B cell (primary cell): ENCODE data around the gene TSPAN15. TPM values are rescaled to one million over a fixed set of nuclear protein-coding genes. Genes with fewer than 3 reads are reported as not detected.

Experiments used
- ATAC-seq: fragments of 200-7000 bp; cut with Tn5 transposase; one replicate; pipeline ENCODE4 v1.10.0; 2021; ENCODE audit warnings: low read depth, mild to moderate bottlenecking, moderate number of reproducible peaks, moderate library complexity
- CTCF ChIA-PET: fragments of 350-600 bp; sonication (Branson Sonifier 250); formaldehyde crosslinking; loops from one replicate; lab custom pipeline; 2021; ENCODE audit warnings: antibody characterized with exemption, inconsistent platforms; lab: Charles Lee
- POLR2A ChIA-PET: fragments of 350-600 bp; sonication (Branson Sonifier 250); formaldehyde crosslinking; loops from one replicate; lab custom pipeline; 2021; ENCODE audit warnings: antibody characterized with exemption; lab: Charles Lee
- DNase-seq: peaks from one replicate; pipeline ENCODE4 v3.0.0; 2013
- H2AFZ ChIP-seq: 2 replicates; pipeline ENCODE4 v1.6.1; 2012; ENCODE audit warnings: mild to moderate bottlenecking, low read depth, low read length; ENCODE audit not compliant: insufficient read depth, poor library complexity, severe bottlenecking
- H3K27ac ChIP-seq, 2 donors: 1 replicate in 1 of 2; 2 replicates in 1 of 2; pipeline ENCODE4 v1.5.1; 2012 to 2013; ENCODE audit warnings: low read length in 2 of 2, mild to moderate bottlenecking in 2 of 2, moderate library complexity in 1 of 2
- H3K27me3 ChIP-seq, 4 experiments: fragments of 200-600 bp in 1 of 4; sonication (generic) in 1 of 4; replicated peaks in 1 of 4; 1 replicate in 2 of 4; 2 replicates in 2 of 4; pipeline versions ENCODE4 v1.6.1 to v1.7.0; 2013 to 2016; ENCODE audit warnings: low read length in 3 of 4, mild to moderate bottlenecking in 2 of 4, mixed read lengths in 1 of 4, moderate library complexity in 1 of 4; ENCODE audit not compliant: insufficient read depth in 4 of 4, control insufficient read depth in 3 of 4; ENCODE audit errors: control extremely low read depth in 1 of 4
- H3K36me3 ChIP-seq, 2 experiments: replicated peaks in 1 of 2; 1 replicate in 1 of 2; 2 replicates in 1 of 2; pipeline versions ENCODE4 v1.6.1 to v1.7.1; 2013; ENCODE audit warnings: low read length in 1 of 2; ENCODE audit not compliant: insufficient read depth in 2 of 2, control insufficient read depth in 1 of 2; ENCODE audit errors: control extremely low read depth in 1 of 2, extremely low read depth in 1 of 2
- H3K4me1 ChIP-seq, 2 donors: fragments of 200-600 bp in 1 of 2; sonication (generic) in 1 of 2; 1 replicate in 1 of 2; 2 replicates in 1 of 2; pipeline versions ENCODE4 v1.5.1 to v1.6.1; 2013 to 2017; ENCODE audit warnings: low read length in 2 of 2; ENCODE audit not compliant: control insufficient read depth in 2 of 2, insufficient read depth in 2 of 2
- H3K4me2 ChIP-seq: replicated peaks from 2 replicates; pipeline ENCODE3; 2012; ENCODE audit warnings: mild to moderate bottlenecking, low read depth, low read length; ENCODE audit not compliant: poor library complexity, severe bottlenecking
- H3K4me3 ChIP-seq, 5 experiments: fragments of 200-600 bp in 1 of 5; sonication (generic) in 1 of 5; 1 replicate in 3 of 5; 2 replicates in 2 of 5; pipeline versions ENCODE4 v1.5.1 to v1.7.0; 2011 to 2016; ENCODE audit warnings: low read length in 4 of 5, mild to moderate bottlenecking in 4 of 5, low read depth in 2 of 5, control low read depth in 1 of 5, moderate library complexity in 1 of 5; ENCODE audit not compliant: insufficient read depth in 1 of 5; ENCODE audit errors: control extremely low read depth in 1 of 5, extremely low read depth in 1 of 5
- H3K79me2 ChIP-seq: fragments of 200-600 bp; sonication (generic); one replicate; pipeline ENCODE4 v1.6.0; 2016; ENCODE audit warnings: low read length; ENCODE audit not compliant: control insufficient read depth, insufficient read depth
- H3K9ac ChIP-seq: fragments of 200-600 bp; sonication (generic); 2 replicates; pipeline ENCODE4 v1.6.1; 2017; ENCODE audit warnings: mild to moderate bottlenecking, low read length, moderate library complexity
- H3K9me3 ChIP-seq, 3 donors: one replicate each; pipeline versions ENCODE4 v1.6.1 to v1.7.1; 2013; ENCODE audit warnings: low read length in 2 of 3; ENCODE audit not compliant: control insufficient read depth in 2 of 3, insufficient read depth in 1 of 3; ENCODE audit errors: control extremely low read depth in 1 of 3
- H4K20me1 ChIP-seq: 2 replicates; pipeline ENCODE4 v1.6.0; 2012; ENCODE audit warnings: mild to moderate bottlenecking, low read length; ENCODE audit not compliant: insufficient read depth, control insufficient read depth, poor library complexity, severe bottlenecking
- H3K27ac Mint-ChIP-seq: one replicate; pipeline ENCODE4 v1.8.0; 2021; ENCODE audit warnings: mixed read lengths
- H3K27me3 Mint-ChIP-seq: one replicate; pipeline ENCODE4 v1.8.0; 2021; ENCODE audit warnings: mixed read lengths
- H3K4me1 Mint-ChIP-seq: one replicate; pipeline ENCODE4 v1.8.0; 2021; ENCODE audit warnings: mixed read lengths
- H3K4me3 Mint-ChIP-seq: one replicate; pipeline ENCODE4 v1.8.0; 2021; ENCODE audit warnings: mixed read lengths
- H3K9me3 Mint-ChIP-seq: one replicate; pipeline ENCODE4 v1.8.0; 2022; ENCODE audit warnings: mixed read lengths; ENCODE audit not compliant: insufficient read depth
- CTCF ChIP-seq: fragments of 200-600 bp; IDR thresholded peaks from one replicate; pipeline ENCODE4 v1.8.0; 2022; ENCODE audit warnings: antibody characterized with exemption, mild to moderate bottlenecking
- EZH2 ChIP-seq: IDR thresholded peaks from 2 replicates; pipeline ENCODE4 v1.6.1; 2012; ENCODE audit warnings: borderline replicate concordance, low read depth, mild to moderate bottlenecking, moderate library complexity, low read length; ENCODE audit not compliant: insufficient read depth, poor library complexity, severe bottlenecking
- WGBS: methylation state at CpG from one replicate; pipeline ENCODE4 v1.1.5; 2013; ENCODE audit warnings: missing lambda C conversion rate; ENCODE audit not compliant: insufficient coverage; 5-methylcytosine and 5-hydroxymethylcytosine counted together
- intact Hi-C: fragments of 100-400 bp; cut with micrococcal nuclease; formaldehyde crosslinking; loops from one replicate; pipeline ENCODE4 v1.10.0; 2022
- polyA plus RNA-seq: library from polyadenylated mRNA; depleted of rRNA; stranded (reverse); fragments of >200 nt; gene quantifications from 2 replicates; pipeline ENCODE4 v1.2.3, GENCODE V29; 2012
- total RNA-seq, 2 donors: library from RNA; stranded (reverse); fragments of 120-200 nt in 1 of 2; gene quantifications; 1 replicate in 1 of 2; 2 replicates in 1 of 2; pipeline versions ENCODE4 v1.2.3 to v1.2.4, GENCODE V29; 2013 to 2022

Gene TSPAN15
- total and polyA plus RNA-seq, 2 donors (not counting 1 experiment from before 2014, with no cell fraction given): 0.13 to 0.52 TPM

GRCh38 chr10:69438536-69439349, 12.5 kb upstream of the TSPAN15 start:
- no peak overlapping the region for H3K9ac ChIP-seq
- no peak overlapping the region for H3K4me2 ChIP-seq
- peaks cover 34% of the 10 kb centered on the region for H3K27me3 Mint-ChIP-seq
- TF ChIP-seq EZH2 (no peak), CTCF (no peak)
- DNase-seq (no peak), ATAC-seq (no peak)
- no peak overlapping the region for H3K4me3 ChIP-seq
- H3K27ac ChIP-seq: no peak overlapping the region
- H3K79me2 ChIP-seq: no peaks in the 10 kb centered on the region
- WGBS: 37% methylated on average over 9 of the region's 10 CpGs
- no peaks in the 10 kb centered on the region for H3K36me3 ChIP-seq
- ChIA-PET CTCF (no interaction called here), POLR2A (no interaction called here)
- H3K4me1 Mint-ChIP-seq: no peaks in the 10 kb centered on the region
- H3K9me3 Mint-ChIP-seq: no peaks in the 10 kb centered on the region
- no peaks in the 10 kb centered on the region for H3K4me1 ChIP-seq
- H3K27me3 ChIP-seq: peaks cover 0 to 11% (median 0%) of the 10 kb centered on the region in 4 experiments
- no peak overlapping the region for H2AFZ ChIP-seq
- H3K4me3 Mint-ChIP-seq: no peak overlapping the region
- no peak overlapping the region for H3K27ac Mint-ChIP-seq
- H4K20me1 ChIP-seq: no peaks in the 10 kb centered on the region
- intact Hi-C loops: no loop called here
- peaks cover 0 to 5% (median 0%) of the 10 kb centered on the region in 3 donors for H3K9me3 ChIP-seq

- Histone ChIP-seq H3K9ac (no peak overlapping the region), H3K36me3 (no peaks in the 10 kb centered on the region), H4K20me1 (no peaks in the 10 kb centered on the region), H3K27me3 (peaks cover 0 to 12% (median 0%) of the 10 kb centered on the region in 4 experiments), H3K4me1 (no peaks in the 10 kb centered on the region), H3K4me2 (no peak overlapping the region), H3K79me2 (no peaks in the 10 kb centered on the region), H3K9me3 (peaks cover 0 to 5% (median 0%) of the 10 kb centered on the region in 3 donors), H3K4me3 (no peak overlapping the region), H3K27ac (no peak overlapping the region), H2AFZ (no peak overlapping the region)
- Mint-ChIP-seq H3K4me3 (no peak overlapping the region), H3K27ac (no peak overlapping the region), H3K4me1 (no peaks in the 10 kb centered on the region), H3K27me3 (peaks cover 30% of the 10 kb centered on the region), H3K9me3 (no peaks in the 10 kb centered on the region)
- intact Hi-C loops: no loop called here
- CTCF ChIA-PET: no interaction called here
- TF ChIP-seq EZH2: no peak
- no peak for TF ChIP-seq CTCF
- ATAC-seq (no peak), DNase-seq (no peak)
- POLR2A ChIA-PET: no interaction called here
- WGBS: 87% methylated on average over 5 of the region's 5 CpGs
Measured at GRCh38 chr10:69439350-69439739, 11.9 kb upstream of the TSPAN15 start.
